Motor neuron (in vitro differentiated cells): ENCODE measurements around the gene FGF11. TPM values are rescaled to one million over a fixed set of nuclear protein-coding genes. Genes with fewer than 3 reads are reported as not detected.

Experiments used
- ATAC-seq, 8 experiments: fragments of 200-7000 bp; cut with Tn5 transposase; replicated peaks in 6 of 8; 2 replicates each; pipeline ENCODE4 v1.8.0; 2021; ENCODE audit warnings: mild to moderate bottlenecking in 8 of 8, moderate library complexity in 8 of 8
- H3K27ac ChIP-seq, 2 donors: fragments of 250-450 bp; sonication (Bioruptor Pico); 2 replicates each; pipeline ENCODE4 v1.9.0; 2021; ENCODE audit warnings: antibody characterized with exemption in 2 of 2, mild to moderate bottlenecking in 2 of 2, moderate library complexity in 1 of 2
- H3K4me1 ChIP-seq, 2 donors: fragments of 250-450 bp; sonication (Bioruptor Pico); replicated peaks in 1 of 2; 2 replicates each; pipeline ENCODE4 v1.6.1; 2021; ENCODE audit warnings: antibody characterized with exemption in 2 of 2, mild to moderate bottlenecking in 2 of 2, moderate library complexity in 1 of 2
- H3K4me3 ChIP-seq, 5 donors: fragments of 250-450 bp; sonication (Bioruptor Pico); 2 replicates each; pipeline ENCODE4 v1.9.0; 2021; ENCODE audit warnings: antibody characterized with exemption in 5 of 5, mild to moderate bottlenecking in 5 of 5, moderate library complexity in 4 of 5
- WGBS, 10 experiments: fragments of 450-650 bp; shearing (Covaris generic); methylation state at CpG; one replicate each; pipeline ENCODE4 v1.0.0; 2022; 5-methylcytosine and 5-hydroxymethylcytosine counted together
- in situ Hi-C, 9 experiments: fragments of 400-800 bp; cut with MboI; loops; one replicate each; pipeline ENCODE4 v1.15.0; 2021; ENCODE audit warnings: low sequenced_read_pairs in 9 of 9, low pct_unique_long_range_greater_than_20kb in 2 of 9; ENCODE audit not compliant: unreplicated experiment in 9 of 9
- total RNA-seq, 8 experiments: library from RNA; unstranded; fragments of 300-600 nt; gene quantifications; 2 replicates each; pipeline versions ENCODE4 v1.2.3 to v1.2.4, GENCODE V29; 2022

The FGF11 gene
- total RNA-seq, 8 experiments from 2014 or later = 0.61 to 17.4 (median 7.1) TPM

DNA sequence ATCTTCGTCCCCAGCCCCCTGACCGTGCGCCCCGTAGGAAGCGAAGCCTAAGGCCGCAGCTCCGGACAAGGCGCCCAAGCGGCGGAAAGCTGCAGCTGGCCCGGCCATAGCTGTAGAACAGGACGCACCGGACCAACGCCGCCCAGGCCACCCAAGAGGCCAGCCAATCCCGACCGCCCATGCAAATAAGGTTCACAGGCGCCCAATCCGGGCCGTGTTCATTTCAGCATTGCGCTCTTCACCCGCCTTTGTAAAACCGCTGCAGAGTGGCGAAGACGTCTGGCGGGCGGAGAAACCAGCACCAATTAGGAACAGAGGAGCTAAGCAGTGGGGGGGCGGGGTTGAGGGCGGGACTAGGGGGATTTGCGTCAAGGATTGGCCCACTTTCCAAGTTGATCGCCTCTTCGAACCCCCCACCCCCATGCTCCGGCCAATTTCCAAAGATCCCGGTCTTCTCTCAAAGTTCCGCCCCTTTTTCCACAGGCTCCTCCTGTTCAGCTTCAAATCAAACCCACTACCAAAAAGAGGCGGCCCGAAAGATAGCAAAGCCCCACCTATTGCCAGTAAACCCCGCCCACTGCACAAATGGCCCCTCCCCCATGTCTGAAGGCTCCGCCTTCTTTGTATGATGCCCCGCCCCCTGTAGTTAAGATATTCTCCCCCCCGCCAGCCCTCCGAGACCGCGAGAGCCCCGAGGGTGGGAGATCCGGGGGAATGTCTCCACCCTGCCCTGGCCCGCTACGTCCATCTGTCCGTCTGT, 35.2 kb upstream of the FGF11 start, which contains the start of gene TMEM256:
TSS of gene TMEM256 (minus strand) at position 121 of the 760 bp plus-strand sequence. CDS start at position 108, 13 bp downstream.
- 0% methylated on average over 1 to 3 of the region's 49 CpGs; no CpG with 5 or more reads in 7 of the 10 experiments for WGBS, 10 experiments
- Histone ChIP-seq H3K4me3 (peak within 1 kb of the TSS; percentile 59 to 88 (median 65)), H3K27ac (peak within 1 kb of the TSS; percentile 86 to 89), H3K4me1 (peaks cover 19 to 22% of the 10 kb centered on the region in 2 donors)
- in situ Hi-C loops = no loop called here
- peak; percentile 86 to 89 (median 87) for ATAC-seq

DNA sequence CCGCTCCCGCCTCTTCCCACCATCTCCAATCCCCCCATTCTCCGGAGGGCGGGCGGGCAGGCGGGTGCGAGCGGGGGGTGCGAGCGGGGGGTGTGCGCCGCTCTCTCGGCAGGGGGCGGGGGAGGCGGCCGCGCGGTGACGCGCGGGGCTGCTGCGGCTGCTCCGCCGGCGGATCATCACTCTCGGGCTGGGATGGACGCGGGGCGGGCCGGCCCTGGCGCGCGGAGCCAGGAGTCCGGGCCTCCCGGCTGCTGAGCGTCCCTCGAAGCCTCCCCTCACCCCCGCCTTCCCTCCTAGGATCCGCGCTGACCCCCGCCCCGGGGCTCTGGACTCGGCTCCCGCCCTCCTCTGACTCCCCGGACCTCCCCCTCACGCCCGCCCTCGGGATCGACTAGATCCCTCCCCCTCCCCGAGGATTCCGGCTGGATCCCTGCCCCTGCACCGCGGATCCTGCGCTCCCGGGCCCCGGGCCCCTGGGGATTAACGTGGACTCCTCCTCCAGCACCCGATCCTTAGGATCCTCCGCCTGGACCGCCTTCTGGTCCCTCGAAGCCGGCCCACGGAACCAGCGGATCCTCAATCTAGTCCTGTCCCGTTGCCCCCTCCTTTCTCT, 34.5 kb upstream of the FGF11 start:
- in situ Hi-C loops = no loop called here
- Histone ChIP-seq H3K4me3 (peak overlapping the region; percentile 59 to 88 (median 65)), H3K4me1 (peaks cover 19 to 22% of the 10 kb centered on the region in 2 donors), H3K27ac (peak overlapping the region; percentile 86 to 89)
- WGBS, 10 experiments = no CpG with 5 or more reads among the region's 65 CpGs
- ATAC-seq = peak in 7 of 8 experiments; percentile 1 to 44 (median 35)

DNA sequence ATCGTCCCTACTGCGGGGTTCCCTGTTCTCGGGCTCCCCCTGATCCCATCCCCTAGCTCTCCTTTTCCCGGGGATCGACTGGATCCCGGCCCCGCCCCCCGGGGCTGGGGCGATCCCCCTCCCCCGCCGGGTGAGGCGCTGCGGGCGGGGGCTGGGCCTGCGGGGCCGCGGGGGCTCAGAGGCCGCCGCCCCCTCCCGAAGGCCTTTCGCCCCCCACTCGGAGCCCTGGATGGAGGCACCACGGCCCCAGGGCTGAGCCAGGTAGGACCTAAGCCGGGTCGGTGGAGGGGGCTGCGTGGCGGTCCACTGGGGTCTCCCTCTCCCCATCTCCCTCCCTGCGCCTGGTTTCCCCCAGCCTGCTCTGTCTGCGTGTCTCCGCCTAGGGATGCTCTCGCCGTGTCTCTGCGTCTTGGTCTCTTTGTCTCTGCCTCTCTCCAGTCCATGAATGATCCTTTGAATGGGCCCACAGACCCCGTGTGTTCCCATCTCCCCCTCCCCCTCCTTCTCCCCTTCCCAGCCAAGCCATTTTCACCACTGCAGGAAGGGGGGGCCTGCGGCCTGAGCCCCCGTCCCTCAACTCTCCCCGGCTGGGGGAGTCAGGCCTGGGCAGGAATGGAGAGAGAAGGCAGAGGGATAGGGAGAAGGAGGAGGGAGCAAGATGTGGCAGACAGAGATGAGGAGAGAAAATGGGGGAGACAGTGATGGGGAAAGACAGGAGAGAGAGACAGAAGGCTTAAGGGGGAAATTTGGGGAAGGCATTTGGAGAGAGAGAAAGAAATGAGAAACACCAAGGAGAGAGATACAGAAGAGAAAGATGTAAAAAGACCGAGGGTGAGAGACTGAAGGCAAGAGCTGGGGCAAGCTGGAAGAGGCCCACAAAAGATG, 33.7 kb upstream of the FGF11 start:
- 0 to 80% (median 7%) methylated on average over 1 to 3 of the region's 38 CpGs; no CpG with 5 or more reads in 1 of the 10 experiments for WGBS, 10 experiments
- in situ Hi-C loops = no loop called here

DNA sequence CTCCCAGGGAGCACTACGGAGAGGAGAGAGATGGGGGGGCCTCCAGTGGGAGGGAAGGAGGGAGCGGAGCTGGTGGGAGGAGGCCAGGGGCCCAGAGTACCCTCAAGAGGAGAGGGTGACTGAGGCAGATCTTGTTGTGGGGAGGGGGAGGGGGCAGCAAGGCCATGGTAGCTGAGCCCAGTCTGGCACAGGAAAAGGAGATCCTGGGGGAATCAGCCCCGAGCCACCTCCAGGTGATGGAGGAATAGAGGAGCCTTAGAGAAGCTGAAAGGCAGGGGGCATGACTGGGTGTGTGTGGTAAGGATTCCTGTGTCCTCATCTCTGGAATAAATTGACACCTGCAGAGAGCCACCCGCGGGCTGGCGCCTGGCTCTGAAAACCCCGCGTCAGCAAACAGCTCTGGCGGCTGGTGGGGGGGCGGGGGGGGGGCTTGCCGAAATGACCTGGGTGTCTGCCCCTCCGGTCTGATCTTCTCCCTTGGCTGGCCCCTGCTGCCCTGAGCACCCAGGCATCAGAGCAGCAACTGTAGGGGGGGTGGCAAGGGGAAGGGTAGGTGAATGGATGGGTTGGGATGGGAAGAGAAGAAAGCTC, 33.0 kb upstream of the FGF11 start:
- ATAC-seq = no peak
- in situ Hi-C loops = no loop called here
- peak overlapping the region; percentile 59 to 88 (median 65) for H3K4me3 ChIP-seq
- H3K27ac ChIP-seq = peak overlapping the region; percentile 86 to 89
- 0 to 20% (median 8%) methylated on average over 1 to 2 of the region's 12 CpGs; no CpG with 5 or more reads in 5 of the 10 experiments for WGBS, 10 experiments
- H3K4me1 ChIP-seq = peaks cover 19 to 22% of the 10 kb centered on the region in 2 donors

More for the DNA sequence above, 33.7 kb upstream of the FGF11 start:
- peak in 4 of 8 experiments; percentile 1 to 6 (median 2) for ATAC-seq
- peak overlapping the region; percentile 59 to 88 (median 65) for H3K4me3 ChIP-seq
- H3K4me1 ChIP-seq = peaks cover 19 to 22% of the 10 kb centered on the region in 2 donors
- H3K27ac ChIP-seq = peak overlapping the region; percentile 86 to 89

DNA sequence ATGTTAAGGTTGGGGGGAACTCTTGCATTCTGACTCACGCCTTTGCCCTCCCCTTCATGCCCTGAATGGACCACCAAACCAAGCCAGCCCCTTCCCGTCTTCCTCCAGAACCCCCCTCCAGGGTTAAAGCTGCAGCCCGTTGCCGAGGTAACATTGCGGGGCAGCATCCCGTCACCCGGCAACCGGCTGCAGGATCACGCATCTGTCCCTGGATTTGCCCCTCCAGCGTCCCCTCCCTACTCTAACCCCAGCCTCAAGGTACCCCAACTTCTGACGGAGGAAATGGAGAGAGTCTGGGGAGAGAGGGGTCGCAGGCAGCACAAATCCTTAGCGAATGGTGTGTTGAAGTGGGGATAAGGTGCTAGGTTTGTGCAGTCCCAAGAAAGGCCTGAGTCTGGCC, 32.2 kb upstream of the FGF11 start:
- H3K4me1 ChIP-seq = peaks cover 19 to 22% of the 10 kb centered on the region in 2 donors
- H3K4me3 ChIP-seq = peak overlapping the region in 4 of 5 donors; percentile 59 to 88 (median 69)
- ATAC-seq = no peak
- 58 to 72% methylated on average over 6 to 7 of the region's 13 CpGs; no CpG with 5 or more reads in 8 of the 10 experiments for WGBS, 10 experiments
- in situ Hi-C loops = no loop called here
- H3K27ac ChIP-seq = no peak overlapping the region

DNA sequence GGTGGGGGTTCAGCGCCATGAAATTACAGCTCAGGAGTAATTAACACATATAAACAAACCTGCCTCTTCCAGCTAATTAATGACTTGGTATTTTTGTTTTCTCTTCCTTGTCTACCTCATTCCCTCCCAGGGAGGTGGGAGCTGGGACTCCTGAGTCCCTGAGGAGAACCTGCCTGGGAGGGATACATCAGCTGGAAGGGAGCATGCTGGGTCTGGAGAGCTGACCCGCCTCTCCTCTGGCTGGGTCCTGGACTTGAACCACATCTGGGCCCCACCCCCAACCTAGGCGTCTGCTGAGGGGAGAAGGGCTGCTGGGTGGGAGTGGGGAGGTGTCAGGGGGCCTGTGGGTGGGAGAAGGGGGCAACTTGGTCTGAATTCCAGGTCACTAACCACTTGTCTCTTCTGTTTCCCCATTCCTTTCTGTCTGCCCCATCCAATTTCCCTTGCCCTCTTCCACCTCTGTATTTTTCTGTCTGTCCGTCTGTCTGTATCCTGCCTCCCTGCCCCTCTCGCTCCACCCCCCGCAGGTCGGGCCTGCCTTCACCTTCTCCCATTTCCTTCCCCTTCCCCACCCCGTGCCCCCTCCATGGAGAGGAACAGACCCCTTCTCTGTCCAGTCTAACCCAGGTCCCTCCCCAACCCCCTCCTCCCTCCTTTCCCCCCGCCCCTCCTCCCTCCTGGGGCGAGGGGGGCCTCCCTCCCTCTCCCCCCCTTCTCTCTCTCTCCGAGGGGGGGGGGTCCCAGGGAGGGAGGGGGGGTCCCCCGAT, 31.6 kb upstream of the FGF11 start, which contains the start of gene NLGN2:
TSS of gene NLGN2 (plus strand) at position 361 of the 767 bp plus-strand sequence. CDS start 411 bp downstream, outside the sequence.
- Histone ChIP-seq H3K4me3 (peak within 1 kb of the TSS; percentile 59 to 88 (median 65)), H3K27ac (no peak within 1 kb of the TSS), H3K4me1 (peaks cover 16 to 21% of the 10 kb centered on the region in 2 donors)
- ATAC-seq = no peak
- in situ Hi-C loops = no loop called here
- 60 to 86% methylated on average over 1 of the region's 12 CpGs; no CpG with 5 or more reads in 8 of the 10 experiments for WGBS, 10 experiments

DNA sequence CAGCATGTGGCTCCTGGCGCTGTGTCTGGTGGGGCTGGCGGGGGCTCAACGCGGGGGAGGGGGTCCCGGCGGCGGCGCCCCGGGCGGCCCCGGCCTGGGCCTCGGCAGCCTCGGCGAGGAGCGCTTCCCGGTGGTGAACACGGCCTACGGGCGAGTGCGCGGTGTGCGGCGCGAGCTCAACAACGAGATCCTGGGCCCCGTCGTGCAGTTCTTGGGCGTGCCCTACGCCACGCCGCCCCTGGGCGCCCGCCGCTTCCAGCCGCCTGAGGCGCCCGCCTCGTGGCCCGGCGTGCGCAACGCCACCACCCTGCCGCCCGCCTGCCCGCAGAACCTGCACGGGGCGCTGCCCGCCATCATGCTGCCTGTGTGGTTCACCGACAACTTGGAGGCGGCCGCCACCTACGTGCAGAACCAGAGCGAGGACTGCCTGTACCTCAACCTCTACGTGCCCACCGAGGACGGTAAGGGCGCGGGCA, 31.0 kb upstream of the FGF11 start:
- peaks cover 10 to 16% of the 10 kb centered on the region in 2 donors for H3K4me1 ChIP-seq
- H3K4me3 ChIP-seq = no peak overlapping the region
- H3K27ac ChIP-seq = no peak overlapping the region
- in situ Hi-C loops = no loop called here
- no peak for ATAC-seq
- WGBS, 10 experiments = 80 to 96% (median 95%) methylated on average over 2 to 15 of the region's 58 CpGs; no CpG with 5 or more reads in 7 of the 10 experiments

DNA sequence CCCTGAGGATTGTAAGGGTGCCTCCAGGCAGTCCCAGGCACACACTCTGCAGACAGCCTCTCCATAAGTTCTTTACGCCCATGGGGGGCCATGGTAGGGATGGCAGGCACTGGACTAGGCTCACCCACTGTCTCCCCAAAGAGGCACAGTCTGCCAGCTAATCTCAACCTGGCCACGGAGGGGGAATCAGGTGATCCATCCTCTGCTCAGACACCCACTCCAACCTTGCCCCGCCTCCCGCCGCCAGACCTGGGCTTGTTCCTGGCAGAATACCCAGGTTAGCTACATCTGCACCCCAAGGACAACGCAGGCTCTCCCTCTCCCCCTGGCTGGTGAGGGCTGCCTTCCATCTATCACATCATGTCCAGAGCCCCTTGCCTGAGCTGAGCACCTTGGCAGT, 30.4 kb upstream of the FGF11 start:
- ATAC-seq = no peak
- WGBS, 10 experiments = no CpG with 5 or more reads among the region's 6 CpGs
- Histone ChIP-seq H3K4me3 (no peak overlapping the region), H3K27ac (no peak overlapping the region), H3K4me1 (peaks cover 10 to 16% of the 10 kb centered on the region in 2 donors)
- in situ Hi-C loops = no loop called here

DNA sequence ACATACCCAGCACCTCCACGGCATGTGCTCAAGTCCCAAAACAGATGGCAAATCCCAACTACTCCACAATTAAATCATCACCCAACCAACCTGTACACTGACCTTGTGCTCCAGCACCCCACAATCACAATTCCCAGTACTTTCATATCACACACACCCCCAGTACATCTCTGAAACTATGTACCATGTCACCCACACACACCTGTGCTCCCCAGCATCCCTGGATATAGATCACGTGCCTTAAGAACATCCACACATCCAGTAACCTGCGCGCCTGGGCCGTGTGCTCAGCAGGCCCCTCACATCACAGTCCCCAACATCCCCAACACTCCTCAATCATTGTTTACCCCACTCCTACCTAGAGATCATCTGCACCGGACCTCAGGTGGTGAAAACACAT, 29.6 kb upstream of the FGF11 start:
- 90 to 100% (median 100%) methylated on average over 1 to 2 of the region's 6 CpGs; no CpG with 5 or more reads in 7 of the 10 experiments for WGBS, 10 experiments
- ATAC-seq = no peak
- in situ Hi-C loops = no loop called here
- Histone ChIP-seq H3K4me1 (peaks cover 10 to 16% of the 10 kb centered on the region in 2 donors), H3K27ac (no peak overlapping the region), H3K4me3 (no peak overlapping the region)

DNA sequence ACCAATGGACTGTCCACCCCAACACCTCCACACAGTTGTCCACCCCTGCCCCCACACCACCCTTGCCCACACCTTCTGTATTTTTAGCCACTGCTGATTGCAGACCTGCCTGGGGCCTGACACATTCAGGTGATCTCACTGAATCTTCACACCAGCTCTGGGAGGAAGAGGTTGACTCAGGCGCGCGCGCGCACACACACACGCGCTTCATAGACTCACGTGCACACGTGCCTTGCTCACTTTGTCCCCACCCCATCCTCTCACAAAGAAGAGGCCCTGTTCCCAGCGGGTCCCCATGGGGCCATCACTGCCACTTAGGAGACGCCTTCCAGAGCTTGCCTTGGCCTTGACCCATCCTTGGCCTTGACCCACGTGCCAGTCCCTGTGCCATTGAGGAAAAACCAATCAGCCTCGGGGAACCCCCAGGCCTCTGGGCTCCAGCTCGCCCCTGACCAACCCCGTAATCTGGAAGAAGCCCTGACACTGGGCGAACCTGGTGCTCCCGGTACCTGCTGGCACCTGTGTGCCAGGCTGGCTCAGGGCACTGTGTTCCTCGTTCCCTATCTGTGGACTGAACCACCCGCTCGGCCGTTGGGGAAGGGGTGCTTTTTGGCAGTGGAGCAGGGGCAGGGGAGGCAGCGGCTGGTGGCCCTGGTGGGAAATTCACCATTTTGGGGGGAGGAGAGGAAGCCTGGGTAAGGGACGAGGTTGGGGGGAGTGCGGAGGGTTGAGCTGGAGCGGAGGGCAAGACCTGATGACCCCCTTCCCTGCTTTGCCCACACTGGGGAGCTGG, 28.5 kb upstream of the FGF11 start:
- ATAC-seq = no peak
- Histone ChIP-seq H3K4me3 (no peak overlapping the region), H3K4me1 (peaks cover 10 to 16% of the 10 kb centered on the region in 2 donors), H3K27ac (no peak overlapping the region)
- WGBS, 10 experiments = 64 to 100% (median 93%) methylated on average over 2 to 12 of the region's 25 CpGs; no CpG with 5 or more reads in 6 of the 10 experiments
- in situ Hi-C loops = no loop called here

DNA sequence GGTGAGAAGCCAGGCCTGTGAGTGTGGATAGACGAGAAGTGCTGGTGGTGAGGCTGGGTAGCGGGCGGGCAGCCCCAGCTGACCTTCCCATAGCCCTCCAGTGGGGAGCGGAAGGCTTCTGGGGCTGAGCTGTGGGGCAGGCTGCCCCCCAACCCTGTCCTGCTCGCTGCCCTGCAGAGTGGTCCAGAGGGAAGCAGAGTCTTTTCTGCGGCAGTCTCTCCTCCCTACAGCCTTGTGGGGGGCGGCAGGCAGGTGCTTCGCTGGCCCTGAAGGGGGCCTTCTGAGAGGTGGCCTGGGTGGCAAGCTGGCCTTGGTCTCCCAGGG, 27.9 kb upstream of the FGF11 start:
- Histone ChIP-seq H3K4me3 (no peak overlapping the region), H3K4me1 (peaks cover 10 to 12% of the 10 kb centered on the region in 2 donors), H3K27ac (no peak overlapping the region)
- ATAC-seq = no peak
- WGBS, 10 experiments = 92 to 100% methylated on average over 2 to 4 of the region's 8 CpGs; no CpG with 5 or more reads in 8 of the 10 experiments
- in situ Hi-C loops = no loop called here
